HEK293 (cell line): ENCODE data around the gene C1orf21.

Experiments used
- CTCF ChIP-seq: fragments of 450-650 bp; formaldehyde crosslinking; IDR thresholded peaks from 2 replicates; pipeline ENCODE4 v1.5.1; 2016; ENCODE audit warnings: missing biosample characterization, missing genetic modification characterization
- KLF16 ChIP-seq: fragments of 450-650 bp; formaldehyde crosslinking; IDR thresholded peaks from 2 replicates; pipeline ENCODE4 v1.5.1; 2017; ENCODE audit warnings: missing biosample characterization, missing genetic modification characterization
- SETDB1 ChIP-seq: IDR thresholded peaks from one replicate; pipeline ENCODE4 v1.6.1; 2017; ENCODE audit warnings: mild to moderate bottlenecking, low read length, moderate library complexity, mixed read lengths; ENCODE audit not compliant: insufficient read length
- SP2 ChIP-seq: fragments of 450-650 bp; formaldehyde crosslinking; IDR thresholded peaks from 2 replicates; pipeline ENCODE4 v1.5.1; 2016; ENCODE audit warnings: missing biosample characterization, missing genetic modification characterization
- ZBTB1 ChIP-seq: fragments of 450-650 bp; formaldehyde crosslinking; IDR thresholded peaks from 2 replicates; pipeline ENCODE4 v1.5.1; 2016; ENCODE audit warnings: missing biosample characterization, missing genetic modification characterization
- ZBTB21 ChIP-seq: fragments of 450-650 bp; formaldehyde crosslinking; IDR thresholded peaks from 2 replicates; pipeline ENCODE4 v1.5.1; 2017; ENCODE audit warnings: missing biosample characterization, missing genetic modification characterization
- ZBTB26 ChIP-seq: fragments of 450-650 bp; formaldehyde crosslinking; optimal IDR thresholded peaks from 2 replicates; pipeline ENCODE3; 2016; ENCODE audit warnings: missing biosample characterization, mild to moderate bottlenecking, missing genetic modification characterization
- ZBTB48 ChIP-seq: fragments of 450-650 bp; formaldehyde crosslinking; IDR thresholded peaks from 2 replicates; pipeline ENCODE4 v1.5.1; 2016; ENCODE audit warnings: missing biosample characterization, missing genetic modification characterization
- ZNF433 ChIP-seq: fragments of 450-650 bp; formaldehyde crosslinking; IDR thresholded peaks from 2 replicates; pipeline ENCODE4 v1.5.1; 2016; ENCODE audit warnings: missing biosample characterization, missing genetic modification characterization, low read depth
- ZNF501 ChIP-seq: fragments of 450-650 bp; formaldehyde crosslinking; IDR thresholded peaks from 2 replicates; pipeline ENCODE4 v1.5.1; 2016; ENCODE audit warnings: missing biosample characterization, missing genetic modification characterization
- ZNF521 ChIP-seq: fragments of 450-650 bp; formaldehyde crosslinking; IDR thresholded peaks from 2 replicates; pipeline ENCODE4 v1.5.1; 2017; ENCODE audit warnings: missing biosample characterization, mild to moderate bottlenecking, missing genetic modification characterization
- ZSCAN30 ChIP-seq: fragments of 450-650 bp; IDR thresholded peaks from 2 replicates; pipeline ENCODE4 v1.5.1; 2018; ENCODE audit warnings: missing biosample characterization, mild to moderate bottlenecking, missing genetic modification characterization, moderate library complexity

GRCh38 chr1:184373155-184373554 lies 13.7 kb upstream of the C1orf21 start:
- TF ChIP-seq CTCF (tag by site-specific recombination) (no peak), ZBTB21 (tag by site-specific recombination) (no peak), SETDB1 (no peak), SP2 (tag by site-specific recombination) (no peak), KLF16 (tag by site-specific recombination) (no peak), ZNF501 (tag by site-specific recombination) (no peak), ZNF433 (no peak), ZNF521 (no peak), ZBTB1 (tag by site-specific recombination) (no peak), ZBTB48 (no peak), ZSCAN30 (tag by site-specific recombination) (no peak), ZBTB26 (no peak)
